ENCODE results near the gene HSPB3.
A peak's percentile ranks its signal among the peaks of the same experiment; 100 is the strongest.

- peak; percentile 10 to 58 (median 32) for TF ChIP-seq CTCF (IDR thresholded peaks at IDR 0.05)
- no peak for TF ChIP-seq POLR2AphosphoS5 (IDR thresholded peaks at IDR 0.05)
- TF ChIP-seq POLR2A (IDR thresholded peaks at IDR 0.05), result no peak
These were observed 12.2 kb upstream of the HSPB3 start for GRCh38 chr5:54443270-54443669.

All from gastroesophageal sphincter (tissue), 3 donors.